Measurements from ENCODE around the gene PHF24. TPM values are rescaled to one million over a fixed set of nuclear protein-coding genes. Genes with fewer than 3 reads are reported as not detected.

PHF24 gene
- total RNA-seq, 1 experiment from 2014 or later = not detected

GRCh38 chr9:34956648-34957047, 1.4 kb upstream of the PHF24 start:
- Histone ChIP-seq H3K79me2 (ENCODE audit: low read length) (no peaks in the 10 kb centered on the region), H3K27me3 (ENCODE audit: low read length) (no peaks in the 10 kb centered on the region), H3K36me3 (ENCODE audit: insufficient read depth, low read length) (no peaks in the 10 kb centered on the region), H3K9me2 (replicated peaks; ENCODE audit: insufficient read depth, low read length) (no peaks in the 10 kb centered on the region), H3K27ac (ENCODE audit: low read length) (no peak overlapping the region), H2AFZ (ENCODE audit: low read length) (no peak overlapping the region), H3K9ac (ENCODE audit: low read length) (no peak overlapping the region), H3K4me3 (ENCODE audit: low read length) (no peak overlapping the region), H3K9me3 (ENCODE audit: low read length) (no peaks in the 10 kb centered on the region), H4K20me1 (ENCODE audit: insufficient read depth, low read depth, low read length) (no peaks in the 10 kb centered on the region), H3K4me1 (ENCODE audit: low read length) (peaks cover 3% of the 10 kb centered on the region), H3K4me2 (ENCODE audit: low read depth, low read length, poor library complexity, severe bottlenecking) (no peak overlapping the region)
- no peak for DNase-seq

DNA sequence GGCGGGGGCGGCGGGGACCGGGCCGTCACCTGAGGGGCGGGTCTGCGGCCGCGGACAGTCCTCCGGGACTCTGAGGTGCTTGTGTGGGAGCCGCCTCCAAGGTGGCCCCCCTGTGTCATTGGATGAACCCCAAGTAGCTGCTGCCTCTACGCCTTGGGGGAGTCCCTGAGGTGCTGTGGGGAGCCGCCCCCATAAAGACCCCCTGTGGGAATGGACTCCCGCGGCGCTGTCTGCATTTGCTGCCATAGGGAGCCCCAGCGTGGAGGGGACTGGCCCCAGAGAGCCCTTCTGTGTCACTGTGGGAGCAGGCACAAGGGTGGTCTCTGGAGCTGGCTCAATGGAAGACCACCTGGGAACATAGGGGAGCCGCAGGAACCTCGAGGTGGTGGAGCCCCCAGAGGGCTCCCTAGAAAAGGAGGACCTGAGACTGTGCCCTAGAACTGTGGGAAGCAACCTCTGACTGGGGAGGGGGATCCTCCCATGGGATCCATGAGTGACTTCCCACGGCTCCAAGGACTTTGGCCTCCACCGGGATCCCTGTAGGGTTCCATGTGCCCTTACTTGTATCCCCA, 412 bp downstream of the PHF24 start:
- Histone ChIP-seq H3K9me2 (replicated peaks; ENCODE audit: insufficient read depth, low read length) (no peaks in the 10 kb centered on the region), H3K9ac (ENCODE audit: low read length) (peak overlapping the region; percentile 13; the same call in 1 of the 2 replicates), H2AFZ (ENCODE audit: low read length) (no peak overlapping the region), H3K4me2 (ENCODE audit: low read depth, low read length, poor library complexity, severe bottlenecking) (peak overlapping the region; percentile 51), H4K20me1 (ENCODE audit: insufficient read depth, low read depth, low read length) (no peaks in the 10 kb centered on the region), H3K27ac (ENCODE audit: low read length) (no peak overlapping the region), H3K4me1 (ENCODE audit: low read length) (peaks cover 3% of the 10 kb centered on the region), H3K4me3 (ENCODE audit: low read length) (peak overlapping the region; percentile 50; the same call in 1 of the 2 replicates), H3K79me2 (ENCODE audit: low read length) (no peaks in the 10 kb centered on the region), H3K9me3 (ENCODE audit: low read length) (no peaks in the 10 kb centered on the region), H3K36me3 (ENCODE audit: insufficient read depth, low read length) (no peaks in the 10 kb centered on the region), H3K27me3 (ENCODE audit: low read length) (no peaks in the 10 kb centered on the region)
- DNase-seq = no peak

- no peaks in the 10 kb centered on the region for H4K20me1 ChIP-seq (ENCODE audit: insufficient read depth, low read depth, low read length)
- no peak for DNase-seq
- peaks cover 3% of the 10 kb centered on the region for H3K4me1 ChIP-seq (ENCODE audit: low read length)
- no peak overlapping the region for H3K4me3 ChIP-seq (ENCODE audit: low read length)
- no peak overlapping the region for H3K27ac ChIP-seq (ENCODE audit: low read length)
- no peak overlapping the region for H2AFZ ChIP-seq (ENCODE audit: low read length)
- no peaks in the 10 kb centered on the region for H3K9me2 ChIP-seq (replicated peaks; ENCODE audit: insufficient read depth, low read length)
- H3K9ac ChIP-seq (ENCODE audit: low read length) = no peak overlapping the region
- no peaks in the 10 kb centered on the region for H3K79me2 ChIP-seq (ENCODE audit: low read length)
- no peaks in the 10 kb centered on the region for H3K9me3 ChIP-seq (ENCODE audit: low read length)
- H3K4me2 ChIP-seq (ENCODE audit: low read depth, low read length, poor library complexity, severe bottlenecking) = no peak overlapping the region
- H3K27me3 ChIP-seq (ENCODE audit: low read length) = no peaks in the 10 kb centered on the region
- no peaks in the 10 kb centered on the region for H3K36me3 ChIP-seq (ENCODE audit: insufficient read depth, low read length)
These were observed 1.4 kb downstream of the PHF24 start for GRCh38 chr9:34959461-34959860.

- Histone ChIP-seq H3K36me3 (ENCODE audit: insufficient read depth, low read length) (no peaks in the 10 kb centered on the region), H3K79me2 (ENCODE audit: low read length) (no peaks in the 10 kb centered on the region), H3K27ac (ENCODE audit: low read length) (no peak overlapping the region), H3K27me3 (ENCODE audit: low read length) (no peaks in the 10 kb centered on the region), H3K9me3 (ENCODE audit: low read length) (no peaks in the 10 kb centered on the region), H3K4me1 (ENCODE audit: low read length) (peaks cover 3% of the 10 kb centered on the region), H3K4me3 (ENCODE audit: low read length) (no peak overlapping the region), H4K20me1 (ENCODE audit: insufficient read depth, low read depth, low read length) (no peaks in the 10 kb centered on the region), H3K9ac (ENCODE audit: low read length) (no peak overlapping the region), H2AFZ (ENCODE audit: low read length) (no peak overlapping the region), H3K4me2 (ENCODE audit: low read depth, low read length, poor library complexity, severe bottlenecking) (no peak overlapping the region), H3K9me2 (replicated peaks; ENCODE audit: insufficient read depth, low read length) (no peaks in the 10 kb centered on the region)
- no peak for DNase-seq
These were observed 3.7 kb downstream of the PHF24 start for GRCh38 chr9:34961574-34962490.

DNA sequence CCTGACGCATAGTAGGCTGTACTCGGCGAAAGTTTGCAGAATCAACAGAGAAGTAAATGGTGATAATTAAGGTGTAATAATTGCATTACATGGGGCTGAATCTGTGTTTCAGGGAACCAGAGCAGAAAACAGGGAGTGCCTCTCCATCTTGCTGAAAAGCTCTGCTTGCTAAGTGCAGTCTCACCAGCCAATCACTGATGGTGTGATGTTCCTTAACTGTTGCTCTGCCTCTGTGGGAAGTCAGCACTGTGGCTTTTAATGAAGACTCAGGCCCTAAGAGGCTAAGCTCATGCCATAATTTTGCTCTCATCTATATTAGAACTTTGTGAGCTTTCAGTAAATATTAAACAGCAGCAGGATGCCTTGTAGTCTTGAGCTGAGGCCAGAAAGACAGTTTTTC, 4.5 kb downstream of the PHF24 start:
- Histone ChIP-seq H3K4me2 (ENCODE audit: low read depth, low read length, poor library complexity, severe bottlenecking) (no peak overlapping the region), H3K9ac (ENCODE audit: low read length) (no peak overlapping the region), H3K4me1 (ENCODE audit: low read length) (peaks cover under 1% of the 10 kb centered on the region; the same call in 1 of the 2 replicates), H3K36me3 (ENCODE audit: insufficient read depth, low read length) (no peaks in the 10 kb centered on the region), H2AFZ (ENCODE audit: low read length) (no peak overlapping the region), H4K20me1 (ENCODE audit: insufficient read depth, low read depth, low read length) (no peaks in the 10 kb centered on the region), H3K9me3 (ENCODE audit: low read length) (no peaks in the 10 kb centered on the region), H3K27ac (ENCODE audit: low read length) (no peak overlapping the region), H3K9me2 (replicated peaks; ENCODE audit: insufficient read depth, low read length) (no peaks in the 10 kb centered on the region), H3K27me3 (ENCODE audit: low read length) (no peaks in the 10 kb centered on the region), H3K4me3 (ENCODE audit: low read length) (no peak overlapping the region), H3K79me2 (ENCODE audit: low read length) (no peaks in the 10 kb centered on the region)
- DNase-seq = no peak

DNA sequence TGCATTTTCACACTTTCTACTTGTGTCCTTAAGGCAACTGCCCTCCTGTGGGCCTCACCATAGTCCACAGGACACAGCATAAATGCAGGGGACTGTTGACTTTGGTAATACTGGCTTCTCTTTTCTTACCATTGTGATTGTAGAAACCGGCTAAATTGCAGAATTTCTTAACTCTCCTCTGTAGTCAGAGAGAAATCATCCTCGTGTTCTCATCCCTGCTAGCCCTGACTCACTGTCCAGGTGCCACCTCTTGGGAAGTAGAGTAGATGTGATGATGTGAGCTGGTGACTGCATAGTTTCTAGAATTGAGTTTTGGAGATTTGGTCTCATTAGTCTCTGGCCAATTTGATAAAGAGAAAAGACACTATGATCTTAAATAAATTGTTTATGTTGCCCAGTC, 5.5 kb downstream of the PHF24 start:
- Histone ChIP-seq H3K27ac (ENCODE audit: low read length) (no peak overlapping the region), H3K4me3 (ENCODE audit: low read length) (no peak overlapping the region), H3K27me3 (ENCODE audit: low read length) (no peaks in the 10 kb centered on the region), H3K9me3 (ENCODE audit: low read length) (no peaks in the 10 kb centered on the region), H3K4me1 (ENCODE audit: low read length) (no peaks in the 10 kb centered on the region), H4K20me1 (ENCODE audit: insufficient read depth, low read depth, low read length) (no peaks in the 10 kb centered on the region), H3K79me2 (ENCODE audit: low read length) (no peaks in the 10 kb centered on the region), H3K4me2 (ENCODE audit: low read depth, low read length, poor library complexity, severe bottlenecking) (no peak overlapping the region), H2AFZ (ENCODE audit: low read length) (no peak overlapping the region), H3K9ac (ENCODE audit: low read length) (no peak overlapping the region), H3K36me3 (ENCODE audit: insufficient read depth, low read length) (no peaks in the 10 kb centered on the region), H3K9me2 (replicated peaks; ENCODE audit: insufficient read depth, low read length) (no peaks in the 10 kb centered on the region)
- DNase-seq = no peak

- Histone ChIP-seq H3K9ac (ENCODE audit: low read length) (no peak overlapping the region), H3K27me3 (ENCODE audit: low read length) (no peaks in the 10 kb centered on the region), H4K20me1 (ENCODE audit: insufficient read depth, low read depth, low read length) (no peaks in the 10 kb centered on the region), H3K4me3 (ENCODE audit: low read length) (no peak overlapping the region), H2AFZ (ENCODE audit: low read length) (no peak overlapping the region), H3K4me1 (ENCODE audit: low read length) (no peaks in the 10 kb centered on the region), H3K9me2 (replicated peaks; ENCODE audit: insufficient read depth, low read length) (no peaks in the 10 kb centered on the region), H3K79me2 (ENCODE audit: low read length) (no peaks in the 10 kb centered on the region), H3K27ac (ENCODE audit: low read length) (no peak overlapping the region), H3K4me2 (ENCODE audit: low read depth, low read length, poor library complexity, severe bottlenecking) (no peak overlapping the region), H3K36me3 (ENCODE audit: insufficient read depth, low read length) (no peaks in the 10 kb centered on the region), H3K9me3 (ENCODE audit: low read length) (no peaks in the 10 kb centered on the region)
- DNase-seq = no peak
These were observed 6.4 kb downstream of the PHF24 start for GRCh38 chr9:34964458-34964857.

DNA sequence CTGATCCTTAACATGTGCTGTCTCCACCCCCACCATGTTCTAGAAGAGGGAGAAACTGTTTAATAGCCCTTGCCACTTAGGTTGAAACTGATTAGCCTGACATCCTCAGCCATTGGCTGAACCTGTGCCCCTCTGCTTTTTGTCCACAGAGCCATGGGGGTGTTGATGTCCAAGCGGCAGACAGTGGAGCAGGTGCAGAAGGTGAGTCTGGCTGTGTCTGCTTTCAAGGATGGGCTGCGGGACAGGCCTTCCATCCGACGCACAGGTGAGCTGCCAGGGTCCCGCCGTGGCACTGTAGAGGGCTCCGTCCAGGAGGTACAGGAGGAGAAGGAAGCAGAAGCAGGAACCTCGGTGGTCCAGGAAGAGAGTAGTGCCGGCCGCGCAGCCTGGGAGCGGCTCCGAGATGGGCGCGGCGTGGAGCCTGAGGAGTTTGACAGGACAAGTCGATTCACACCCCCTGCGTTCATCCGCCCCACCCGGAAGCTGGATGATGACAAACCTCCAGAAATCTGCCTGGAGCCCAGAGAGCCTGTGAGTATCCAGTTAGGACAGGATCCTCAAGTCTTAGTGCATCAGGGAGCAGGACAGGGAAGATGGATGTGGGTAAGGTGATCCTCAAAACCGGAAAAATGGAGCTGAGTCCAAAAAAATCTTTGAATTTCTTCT, 13.2 kb downstream of the PHF24 start:
- Histone ChIP-seq H3K4me1 (ENCODE audit: low read length) (no peaks in the 10 kb centered on the region), H3K9ac (ENCODE audit: low read length) (no peak overlapping the region), H3K27me3 (ENCODE audit: low read length) (no peaks in the 10 kb centered on the region), H3K4me2 (ENCODE audit: low read depth, low read length, poor library complexity, severe bottlenecking) (no peak overlapping the region), H2AFZ (ENCODE audit: low read length) (no peak overlapping the region), H3K9me3 (ENCODE audit: low read length) (no peaks in the 10 kb centered on the region), H3K36me3 (ENCODE audit: insufficient read depth, low read length) (no peaks in the 10 kb centered on the region), H4K20me1 (ENCODE audit: insufficient read depth, low read depth, low read length) (no peaks in the 10 kb centered on the region), H3K79me2 (ENCODE audit: low read length) (no peaks in the 10 kb centered on the region), H3K9me2 (replicated peaks; ENCODE audit: insufficient read depth, low read length) (no peaks in the 10 kb centered on the region), H3K27ac (ENCODE audit: low read length) (no peak overlapping the region), H3K4me3 (ENCODE audit: low read length) (no peak overlapping the region)
- DNase-seq = no peak

Measured in Karpas-422 (cell line).